Measurements from ENCODE around the gene LPP. TPM values are rescaled to one million over a fixed set of nuclear protein-coding genes. Genes with fewer than 3 reads are reported as not detected.

The LPP gene
- total RNA-seq, 1 donor = 196 TPM

GRCh38 chr3:188489639-188490405 lies 335.9 kb downstream of the LPP start:
- H3K4me3 ChIP-seq (ENCODE audit: low read depth, low read length) = no peak overlapping the region
- no peak for TF ChIP-seq CTCF (IDR thresholded peaks at IDR 0.05; ENCODE audit: insufficient read depth, low read depth, low read length)

GRCh38 chr3:188490416-188490815 lies 336.5 kb downstream of the LPP start:
- no peak for TF ChIP-seq CTCF (IDR thresholded peaks at IDR 0.05; ENCODE audit: insufficient read depth, low read depth, low read length)
- no peak for DNase-seq (ENCODE audit: low read depth)

More at GRCh38 chr3:188489639-188490405, 335.9 kb downstream of the LPP start:
- DNase-seq (ENCODE audit: low read depth) = no peak

GRCh38 chr3:188491276-188491687 lies 337.3 kb downstream of the LPP start:
- TF ChIP-seq CTCF (IDR thresholded peaks at IDR 0.05; ENCODE audit: insufficient read depth, low read depth, low read length) = no peak
- no peak overlapping the region for H3K4me3 ChIP-seq (ENCODE audit: low read depth, low read length)
- peak; percentile 85 for DNase-seq (ENCODE audit: low read depth)

More at GRCh38 chr3:188490416-188490815, 336.5 kb downstream of the LPP start:
- H3K4me3 ChIP-seq (ENCODE audit: low read depth, low read length) = no peak overlapping the region

GRCh38 chr3:188496390-188496789 lies 342.4 kb downstream of the LPP start:
- no peak for DNase-seq (ENCODE audit: low read depth)
- no peak for TF ChIP-seq CTCF (IDR thresholded peaks at IDR 0.05; ENCODE audit: insufficient read depth, low read depth, low read length)
- H3K4me3 ChIP-seq (ENCODE audit: low read depth, low read length) = no peak overlapping the region

GRCh38 chr3:188497021-188497420 lies 343.1 kb downstream of the LPP start:
- TF ChIP-seq CTCF (IDR thresholded peaks at IDR 0.05; ENCODE audit: insufficient read depth, low read depth, low read length) = no peak

GRCh38 chr3:188503647-188504046 lies 349.7 kb downstream of the LPP start:
- no peak for DNase-seq (ENCODE audit: low read depth)
- H3K4me3 ChIP-seq (ENCODE audit: low read depth, low read length) = no peak overlapping the region
- no peak for TF ChIP-seq CTCF (IDR thresholded peaks at IDR 0.05; ENCODE audit: insufficient read depth, low read depth, low read length)

More at GRCh38 chr3:188497021-188497420, 343.1 kb downstream of the LPP start:
- DNase-seq (ENCODE audit: low read depth) = no peak
- no peak overlapping the region for H3K4me3 ChIP-seq (ENCODE audit: low read depth, low read length)
